ENCODE data around the gene C1orf198.

GRCh38 chr1:230819976-230820375 is 48.3 kb downstream of the C1orf198 start:
- TF ChIP-seq, protein P1, sequence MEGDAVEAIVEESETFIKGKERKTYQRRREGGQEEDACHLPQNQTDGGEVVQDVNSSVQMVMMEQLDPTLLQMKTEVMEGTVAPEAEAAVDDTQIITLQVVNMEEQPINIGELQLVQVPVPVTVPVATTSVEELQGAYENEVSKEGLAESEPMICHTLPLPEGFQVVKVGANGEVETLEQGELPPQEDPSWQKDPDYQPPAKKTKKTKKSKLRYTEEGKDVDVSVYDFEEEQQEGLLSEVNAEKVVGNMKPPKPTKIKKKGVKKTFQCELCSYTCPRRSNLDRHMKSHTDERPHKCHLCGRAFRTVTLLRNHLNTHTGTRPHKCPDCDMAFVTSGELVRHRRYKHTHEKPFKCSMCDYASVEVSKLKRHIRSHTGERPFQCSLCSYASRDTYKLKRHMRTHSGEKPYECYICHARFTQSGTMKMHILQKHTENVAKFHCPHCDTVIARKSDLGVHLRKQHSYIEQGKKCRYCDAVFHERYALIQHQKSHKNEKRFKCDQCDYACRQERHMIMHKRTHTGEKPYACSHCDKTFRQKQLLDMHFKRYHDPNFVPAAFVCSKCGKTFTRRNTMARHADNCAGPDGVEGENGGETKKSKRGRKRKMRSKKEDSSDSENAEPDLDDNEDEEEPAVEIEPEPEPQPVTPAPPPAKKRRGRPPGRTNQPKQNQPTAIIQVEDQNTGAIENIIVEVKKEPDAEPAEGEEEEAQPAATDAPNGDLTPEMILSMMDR (conservative IDR thresholded peaks at IDR 0.05) = no peak
- TF ChIP-seq ZFX (IDR thresholded peaks at IDR 0.05) = no peak

Measured in C4-2B (cell line).